GM13977 (cell line): ENCODE results near the gene GAREM2.
"Not testable (repeated sequence)": the region's sequence is repeated elsewhere in the genome, so short reads cannot be mapped to it uniquely, and the experiment has no call there.

Source experiments
- DNase-seq: peaks from one replicate; pipeline ENCODE4 v3.0.0; 2012; ENCODE audit warnings: low spot score
- CTCF ChIP-seq: IDR thresholded peaks from 2 replicates; pipeline ENCODE4 v1.5.1; 2012; ENCODE audit warnings: mild to moderate bottlenecking, control low read depth; ENCODE audit not compliant: insufficient read depth; ENCODE audit errors: extremely low read depth, missing control alignments
- in situ Hi-C: fragments of 300-500 bp; cut with MboI; formaldehyde crosslinking; loops from one replicate; pipeline ENCODE4 v1.12.0; 2022; ENCODE audit warnings: low sequenced_read_pairs, low pct_unique_long_range_greater_than_20kb, mixed read lengths, inconsistent platforms; ENCODE audit not compliant: unreplicated experiment

The GAREM2 gene

GRCh38 chr2:26157580-26157979 lies 15.3 kb upstream of the GAREM2 start:
- in situ Hi-C loops, result no loop called here
- no peak for TF ChIP-seq CTCF
- no peak for DNase-seq

DNA sequence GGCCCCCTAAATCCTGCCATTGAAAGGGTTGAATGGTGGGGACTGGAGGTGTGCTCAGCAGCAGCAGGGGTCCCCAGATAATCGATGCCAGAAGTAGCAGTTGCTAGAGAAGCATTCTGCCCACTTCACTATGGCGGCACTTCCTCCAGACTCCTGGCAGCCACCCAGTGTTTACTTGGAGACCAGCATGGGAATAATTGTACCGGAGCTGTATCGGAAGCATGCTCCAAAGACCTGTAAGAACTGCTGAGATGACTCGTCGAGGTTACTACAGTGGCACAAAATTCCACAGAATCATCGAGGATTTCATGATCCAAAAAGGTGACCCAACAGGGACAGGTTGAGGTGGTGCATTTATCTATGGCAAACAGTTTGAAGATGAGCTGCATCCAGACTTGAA lies 11.0 kb upstream of the GAREM2 start:
- TF ChIP-seq CTCF, result no peak
- in situ Hi-C loops, result no loop called here
- no peak for DNase-seq

GRCh38 chr2:26162963-26163362 lies 9.9 kb upstream of the GAREM2 start:
- in situ Hi-C loops, result no loop called here
- DNase-seq, result no peak
- no peak for TF ChIP-seq CTCF

GRCh38 chr2:26164231-26164630 lies 8.7 kb upstream of the GAREM2 start:
- no peak for DNase-seq
- in situ Hi-C loops, result no loop called here
- no peak for TF ChIP-seq CTCF

GRCh38 chr2:26164641-26165211 lies 8.2 kb upstream of the GAREM2 start:
- TF ChIP-seq CTCF, result no peak
- in situ Hi-C loops, result no loop called here
- no peak for DNase-seq

GRCh38 chr2:26165403-26165802 lies 7.5 kb upstream of the GAREM2 start:
- DNase-seq, result no peak
- in situ Hi-C loops, result no loop called here
- TF ChIP-seq CTCF, result no peak

- in situ Hi-C loops, DNase-seq: not testable (repeated sequence)
Observed at GRCh38 chr2:26166541-26166940, 6.3 kb upstream of the GAREM2 start.
